ENCODE data around the gene COX7B. TPM values are rescaled to one million over a fixed set of nuclear protein-coding genes. Genes with fewer than 3 reads are reported as not detected.
"Not testable (repeated sequence)": the region's sequence is repeated elsewhere in the genome, so short reads cannot be mapped to it uniquely, and the experiment has no call there.

The COX7B gene
- total RNA-seq, 1 donor from 2014 or later, result 1,849 TPM

DNA sequence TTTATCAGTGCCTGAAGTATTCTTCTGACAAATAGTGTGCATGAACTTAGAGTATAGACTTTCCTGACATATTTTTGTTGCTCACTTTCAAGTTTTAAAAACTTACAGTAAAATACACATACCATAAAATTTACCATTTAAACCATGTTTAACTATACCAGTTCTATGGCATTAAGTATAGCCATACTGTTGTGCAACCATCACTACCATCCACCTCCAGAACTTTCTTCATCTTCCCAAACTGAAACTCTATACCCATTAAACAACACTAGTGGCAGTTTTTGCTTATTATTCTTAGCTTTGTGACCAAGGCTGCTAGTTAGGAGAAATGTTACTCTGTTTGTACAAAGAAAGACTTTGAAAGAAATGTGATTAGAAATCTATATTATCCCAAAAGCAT, 37.0 kb downstream of the COX7B start:
- DNase-seq (ENCODE audit: missing footprints), result no peak
- no peak for ATAC-seq
- intact Hi-C loops (cut with DNase I), result no loop called here

- intact Hi-C loops (cut with DNase I), result no loop called here
- DNase-seq (ENCODE audit: missing footprints) (no peak), ATAC-seq (no peak)
These were observed 38.0 kb downstream of the COX7B start for GRCh38 chrX:77937291-77937690.

DNA sequence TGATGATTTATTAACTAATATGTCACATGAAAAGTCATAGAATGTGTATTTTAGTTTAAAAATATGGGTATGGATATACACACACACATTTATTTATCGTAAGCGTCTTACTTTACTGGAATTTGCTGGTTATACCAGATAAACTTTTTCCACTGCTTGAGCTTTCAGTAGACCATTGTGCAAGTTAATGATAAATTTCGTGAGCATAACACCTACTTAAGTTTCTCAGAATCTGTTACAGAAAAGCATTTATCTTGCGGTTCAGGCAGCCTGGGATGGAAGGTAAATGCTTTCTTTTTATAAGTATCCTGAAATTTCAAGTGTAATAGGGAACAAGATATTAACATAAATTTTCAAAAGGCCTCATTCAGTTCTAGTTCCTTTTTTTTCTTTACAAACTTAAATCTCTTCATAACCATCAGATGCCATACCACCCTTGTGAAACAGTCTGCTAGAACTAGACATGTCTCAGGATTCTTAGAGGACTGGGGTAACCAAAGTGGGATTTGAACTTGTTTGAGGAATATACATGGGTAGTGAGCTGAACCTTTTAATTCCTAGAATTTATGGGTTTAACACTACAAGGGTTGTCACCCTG, 38.9 kb downstream of the COX7B start:
- ATAC-seq (no peak), DNase-seq (ENCODE audit: missing footprints) (no peak)
- intact Hi-C loops (cut with DNase I), result no loop called here

- DNase-seq (ENCODE audit: missing footprints); ATAC-seq; intact Hi-C loops (cut with DNase I): not testable (repeated sequence)
These were observed 45.8 kb downstream of the COX7B start for GRCh38 chrX:77945031-77945430.

DNA sequence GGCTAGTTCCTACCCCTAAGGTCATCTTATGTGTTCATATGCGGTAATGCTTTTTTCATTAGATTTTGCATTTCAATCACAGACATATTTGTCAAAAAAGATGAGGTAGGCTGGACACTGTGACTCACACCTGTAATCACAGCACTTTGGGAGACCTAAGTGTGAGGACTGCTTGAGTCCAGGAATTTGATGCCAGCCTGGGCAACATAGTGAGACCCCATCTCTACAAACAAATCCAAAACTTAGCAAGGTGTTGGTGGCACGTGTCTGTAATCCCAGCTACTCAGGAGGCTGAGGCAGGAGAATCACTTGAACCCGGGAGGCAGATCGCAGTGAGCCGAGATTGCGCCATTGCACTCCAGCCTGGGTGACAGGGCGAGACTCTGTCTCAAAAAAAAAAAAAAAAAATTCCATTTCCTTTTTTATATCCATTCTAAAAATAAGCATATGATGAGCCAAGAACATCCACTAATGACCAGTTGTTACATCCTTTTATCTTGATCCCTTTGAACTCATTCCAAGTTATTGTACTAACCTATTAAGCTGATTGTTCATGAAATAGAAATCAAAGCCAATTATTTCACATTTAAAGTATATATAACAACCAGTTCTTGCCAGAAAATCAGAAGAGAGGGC, 46.8 kb downstream of the COX7B start:
- DNase-seq (ENCODE audit: missing footprints) (no peak), ATAC-seq (no peak)
- intact Hi-C loops (cut with DNase I), result no loop called here

GRCh38 chrX:77946571-77946970, 47.3 kb downstream of the COX7B start:
- DNase-seq (ENCODE audit: missing footprints) (no peak), ATAC-seq (no peak)
- intact Hi-C loops (cut with DNase I), result no loop called here

DNA sequence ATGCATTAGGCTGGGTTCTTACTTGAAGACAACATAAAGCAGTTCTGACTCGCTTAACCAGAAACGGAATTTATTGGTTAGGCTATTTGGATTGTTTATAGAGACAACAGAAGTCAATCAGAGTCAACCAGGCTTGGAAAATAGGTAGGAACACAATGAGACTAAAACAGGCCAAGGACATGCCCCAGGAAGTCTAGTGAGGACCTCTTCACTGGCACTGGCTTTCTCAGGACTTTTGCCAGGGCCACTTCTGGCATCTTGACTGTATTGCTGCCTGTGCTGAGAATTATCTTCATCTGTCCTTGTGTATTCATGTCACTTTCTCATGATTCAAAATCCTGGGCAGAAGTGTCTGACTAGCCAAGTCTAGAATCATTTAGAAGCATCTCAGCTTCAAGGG, 50.6 kb downstream of the COX7B start:
- DNase-seq (ENCODE audit: missing footprints), result no peak
- intact Hi-C loops (cut with DNase I), result no loop called here
- ATAC-seq, result no peak

DNA sequence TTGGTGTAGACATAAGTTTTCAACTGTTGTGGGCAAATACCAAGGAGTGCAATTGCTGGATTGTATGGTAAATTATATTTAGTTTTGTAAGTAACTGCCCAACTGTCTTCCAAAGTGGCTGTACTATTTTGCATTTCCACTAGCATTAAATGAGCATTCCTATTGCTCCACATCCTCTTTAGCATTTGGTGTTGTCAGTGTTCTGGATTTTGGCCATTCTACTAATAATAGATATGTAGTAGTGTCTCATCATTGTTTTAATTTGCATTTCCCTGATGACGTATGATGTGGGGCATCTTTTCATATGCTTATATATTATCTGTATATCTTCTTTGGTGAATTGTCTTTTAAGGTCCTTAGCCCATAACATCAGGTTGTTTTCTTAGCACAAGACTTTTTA, 52.9 kb downstream of the COX7B start:
- intact Hi-C loops (cut with DNase I), result no loop called here
- DNase-seq (ENCODE audit: missing footprints), result no peak
- no peak for ATAC-seq

DNA sequence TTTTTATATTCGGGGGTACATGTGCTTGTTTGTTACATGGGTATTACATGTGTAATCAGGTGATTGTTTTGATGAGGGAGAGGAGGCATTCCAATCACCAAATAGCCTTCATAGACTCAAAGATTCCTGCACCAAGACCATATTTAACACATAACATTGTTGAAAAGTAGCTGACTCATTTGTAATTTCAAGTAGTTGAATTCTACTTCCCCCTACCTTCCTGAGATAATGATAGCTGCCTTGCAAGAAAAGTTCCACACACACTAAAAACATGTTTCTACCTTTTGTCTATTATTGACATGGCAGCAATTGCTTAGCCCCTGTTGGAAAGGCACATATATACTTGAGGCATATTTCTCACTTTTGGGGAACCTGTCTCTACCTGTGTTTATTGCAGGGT, 54.0 kb downstream of the COX7B start:
- intact Hi-C loops (cut with DNase I), result no loop called here
- no peak for DNase-seq (ENCODE audit: missing footprints)
- ATAC-seq, result no peak

- intact Hi-C loops (cut with DNase I), result no loop called here
- ATAC-seq, result no peak
- DNase-seq (ENCODE audit: missing footprints), result no peak
These were observed 54.4 kb downstream of the COX7B start for GRCh38 chrX:77953708-77954107.

Other genes starting within 250 kb of the COX7B start
- 74.8 TPM for gene ATRX, start 113.3 kb upstream of the COX7B start, total RNA-seq
- gene MAGT1, start 4.0 kb upstream of the COX7B start, total RNA-seq, result 55.6 TPM
- 5.4 TPM for gene ATP7A, start 11.2 kb downstream of the COX7B start, total RNA-seq
- gene PGAM4, start 70.2 kb downstream of the COX7B start, total RNA-seq, result not detected
- 425 TPM for gene PGK1, start 204.8 kb downstream of the COX7B start, total RNA-seq
- gene TAF9B, start 240.2 kb downstream of the COX7B start, total RNA-seq, result 18.3 TPM